ENCODE measurements around the gene LYPD8. TPM values are rescaled to one million over a fixed set of nuclear protein-coding genes. Genes with fewer than 3 reads are reported as not detected.

The LYPD8 gene
- total RNA-seq, 1 experiment from 2014 or later, result not detected

DNA sequence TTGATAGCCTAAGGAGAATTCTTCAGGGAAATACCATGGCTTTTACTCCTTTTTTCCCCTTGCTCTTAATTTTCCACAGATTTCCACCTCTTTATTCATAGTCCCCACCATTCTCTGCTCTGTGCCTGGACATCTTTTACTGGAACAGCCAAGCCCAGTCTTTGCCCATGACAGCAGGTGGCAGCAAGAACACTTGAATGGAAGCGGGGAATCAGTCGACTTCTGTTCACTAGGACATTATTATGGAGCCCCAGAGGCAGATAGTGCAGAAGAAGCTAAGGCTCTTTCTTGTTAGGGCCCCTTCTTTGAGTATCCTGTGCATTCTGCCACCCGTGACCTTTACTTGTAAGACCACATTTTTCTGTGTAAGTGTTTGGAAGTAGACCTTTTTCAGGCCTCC is 59.3 kb downstream of the LYPD8 start:
- H3K9me3 Mint-ChIP-seq (ENCODE audit: unreplicated experiment), result peaks cover 19% of the 10 kb centered on the region
- H3K27me3 ChIP-seq (replicated peaks; ENCODE audit: control insufficient read depth, insufficient read depth, low read length), result no peaks in the 10 kb centered on the region
- H3K36me3 Mint-ChIP-seq (ENCODE audit: insufficient read depth, unreplicated experiment), result no peaks in the 10 kb centered on the region
- no peaks in the 10 kb centered on the region for H3K4me1 ChIP-seq
- ChIA-PET CTCF (no interaction called here), POLR2A (no interaction called here)
- BruUV-seq (replicated peaks), result no TSS peak
- H3K36me3 ChIP-seq (ENCODE audit: control insufficient read depth, insufficient read depth, low read length), result no peaks in the 10 kb centered on the region
- DNase-seq, result peak; percentile 26 to 38
- no peak overlapping the region for H3K27ac Mint-ChIP-seq (ENCODE audit: unreplicated experiment)
- H3K27me3 Mint-ChIP-seq (ENCODE audit: insufficient read depth, unreplicated experiment), result no peaks in the 10 kb centered on the region
- no peak overlapping the region for H3K4me3 Mint-ChIP-seq (ENCODE audit: unreplicated experiment)
- H3K9me3 ChIP-seq, result no peaks in the 10 kb centered on the region
- no peak overlapping the region for H3K4me3 ChIP-seq (ENCODE audit: low read depth, low read length)
- intact Hi-C loops (cut with micrococcal nuclease; ENCODE audit: unreplicated experiment), result loop anchor here (1.0 to 2.0 kb wide), 2 partner anchors 77 to 111 kb away; no protein-coding TSS in a partner anchor
- H3K4me1 Mint-ChIP-seq (ENCODE audit: low read depth, unreplicated experiment), result no peaks in the 10 kb centered on the region
- TF ChIP-seq, protein P1, sequence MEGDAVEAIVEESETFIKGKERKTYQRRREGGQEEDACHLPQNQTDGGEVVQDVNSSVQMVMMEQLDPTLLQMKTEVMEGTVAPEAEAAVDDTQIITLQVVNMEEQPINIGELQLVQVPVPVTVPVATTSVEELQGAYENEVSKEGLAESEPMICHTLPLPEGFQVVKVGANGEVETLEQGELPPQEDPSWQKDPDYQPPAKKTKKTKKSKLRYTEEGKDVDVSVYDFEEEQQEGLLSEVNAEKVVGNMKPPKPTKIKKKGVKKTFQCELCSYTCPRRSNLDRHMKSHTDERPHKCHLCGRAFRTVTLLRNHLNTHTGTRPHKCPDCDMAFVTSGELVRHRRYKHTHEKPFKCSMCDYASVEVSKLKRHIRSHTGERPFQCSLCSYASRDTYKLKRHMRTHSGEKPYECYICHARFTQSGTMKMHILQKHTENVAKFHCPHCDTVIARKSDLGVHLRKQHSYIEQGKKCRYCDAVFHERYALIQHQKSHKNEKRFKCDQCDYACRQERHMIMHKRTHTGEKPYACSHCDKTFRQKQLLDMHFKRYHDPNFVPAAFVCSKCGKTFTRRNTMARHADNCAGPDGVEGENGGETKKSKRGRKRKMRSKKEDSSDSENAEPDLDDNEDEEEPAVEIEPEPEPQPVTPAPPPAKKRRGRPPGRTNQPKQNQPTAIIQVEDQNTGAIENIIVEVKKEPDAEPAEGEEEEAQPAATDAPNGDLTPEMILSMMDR (IDR thresholded peaks at IDR 0.05; ENCODE audit: insufficient read depth in 1 of 2, low read depth in 1 of 2, low read length in 1 of 2, severe bottlenecking in 1 of 2, unreplicated experiment in 1 of 2), result peak in 1 of 2 experiments; percentile 38

DNA sequence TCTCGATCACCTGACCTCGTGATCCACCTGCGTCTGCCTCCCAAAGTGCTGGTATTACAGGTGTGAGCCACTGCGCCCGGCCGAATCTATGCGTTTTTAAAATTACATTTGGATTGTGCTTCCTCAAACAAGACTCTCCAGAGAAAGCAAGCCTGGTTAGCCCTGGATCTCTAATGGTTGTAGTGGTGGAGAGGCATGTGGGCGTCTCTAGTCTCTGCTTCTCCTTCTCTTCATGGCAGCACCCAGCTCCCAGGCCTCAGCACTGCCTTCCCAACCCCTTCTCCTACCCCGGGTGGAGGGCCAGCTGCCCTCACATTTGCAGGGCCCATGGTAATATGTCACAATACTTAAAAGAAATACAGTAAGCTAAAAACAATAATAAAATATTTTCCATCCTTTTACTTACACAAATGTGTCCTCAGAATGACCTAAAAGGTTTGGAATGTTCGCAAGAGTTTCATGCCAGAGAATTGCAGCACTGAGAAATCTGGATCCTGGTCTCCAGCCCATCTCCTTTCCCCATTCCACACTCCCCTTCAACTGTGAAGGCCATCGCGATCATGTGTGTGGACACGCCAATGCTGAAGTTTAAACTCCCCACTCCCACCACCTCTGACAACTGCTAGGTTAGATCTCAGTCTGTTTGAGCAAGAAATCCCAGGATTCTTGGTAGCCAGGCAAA is 60.0 kb downstream of the LYPD8 start:
- TF ChIP-seq, protein P1 (IDR thresholded peaks at IDR 0.05; ENCODE audit: insufficient read depth in 1 of 2, low read depth in 1 of 2, low read length in 1 of 2, severe bottlenecking in 1 of 2, unreplicated experiment in 1 of 2), result no peak
- intact Hi-C loops (cut with micrococcal nuclease; ENCODE audit: unreplicated experiment), result loop anchor here (1.0 to 2.0 kb wide), 2 partner anchors 77 to 112 kb away; no protein-coding TSS in a partner anchor

GRCh38 chr1:248691567-248692155 is 63.9 kb downstream of the LYPD8 start:
- H3K27me3 ChIP-seq (replicated peaks; ENCODE audit: control insufficient read depth, insufficient read depth, low read length), result no peaks in the 10 kb centered on the region
- H3K4me3 ChIP-seq (ENCODE audit: low read depth, low read length), result no peak overlapping the region
- BruUV-seq (replicated peaks), result no TSS peak
- H3K36me3 ChIP-seq (ENCODE audit: control insufficient read depth, insufficient read depth, low read length), result no peaks in the 10 kb centered on the region
- DNase-seq, result no peak
- Mint-ChIP-seq H3K27me3 (ENCODE audit: insufficient read depth, unreplicated experiment) (no peaks in the 10 kb centered on the region), H3K36me3 (ENCODE audit: insufficient read depth, unreplicated experiment) (no peaks in the 10 kb centered on the region), H3K27ac (ENCODE audit: unreplicated experiment) (no peak overlapping the region), H3K9me3 (ENCODE audit: unreplicated experiment) (peaks cover 27% of the 10 kb centered on the region), H3K4me1 (ENCODE audit: low read depth, unreplicated experiment) (no peaks in the 10 kb centered on the region), H3K4me3 (ENCODE audit: unreplicated experiment) (no peak overlapping the region)
- TF ChIP-seq, protein P1 (IDR thresholded peaks at IDR 0.05; ENCODE audit: insufficient read depth in 1 of 2, low read depth in 1 of 2, low read length in 1 of 2, severe bottlenecking in 1 of 2, unreplicated experiment in 1 of 2), result no peak
- CTCF ChIA-PET, result no interaction called here
- intact Hi-C loops (cut with micrococcal nuclease; ENCODE audit: unreplicated experiment), result no loop called here
- no peaks in the 10 kb centered on the region for H3K4me1 ChIP-seq
- no peaks in the 10 kb centered on the region for H3K9me3 ChIP-seq
- POLR2A ChIA-PET, result no interaction called here

More for the DNA sequence above, 60.0 kb downstream of the LYPD8 start:
- BruUV-seq (replicated peaks), result no TSS peak
- DNase-seq, result no peak
- H3K36me3 ChIP-seq (ENCODE audit: control insufficient read depth, insufficient read depth, low read length), result no peaks in the 10 kb centered on the region
- Mint-ChIP-seq H3K36me3 (ENCODE audit: insufficient read depth, unreplicated experiment) (no peaks in the 10 kb centered on the region), H3K4me3 (ENCODE audit: unreplicated experiment) (no peak overlapping the region), H3K4me1 (ENCODE audit: low read depth, unreplicated experiment) (no peaks in the 10 kb centered on the region), H3K27ac (ENCODE audit: unreplicated experiment) (no peak overlapping the region), H3K27me3 (ENCODE audit: insufficient read depth, unreplicated experiment) (no peaks in the 10 kb centered on the region), H3K9me3 (ENCODE audit: unreplicated experiment) (peaks cover 19% of the 10 kb centered on the region)
- ChIA-PET POLR2A (no interaction called here), CTCF (interaction anchor here (0.7 kb wide), 1 partner anchor 89 kb away, joined by 3 read pairs; no protein-coding TSS in a partner anchor)
- no peak overlapping the region for H3K4me3 ChIP-seq (ENCODE audit: low read depth, low read length)
- no peaks in the 10 kb centered on the region for H3K9me3 ChIP-seq
- no peaks in the 10 kb centered on the region for H3K27me3 ChIP-seq (replicated peaks; ENCODE audit: control insufficient read depth, insufficient read depth, low read length)
- no peaks in the 10 kb centered on the region for H3K4me1 ChIP-seq

Other genes starting within 250 kb of the LYPD8 start
- gene OR2G6, start 247.7 kb downstream of the LYPD8 start, total RNA-seq (2022), result not detected in 2 replicates
- not detected in 2 replicates for gene OR2T29, start 193.0 kb downstream of the LYPD8 start, total RNA-seq (2022)
- gene OR2T34, start 181.0 kb downstream of the LYPD8 start, total RNA-seq (2022), result not detected in 2 replicates
- gene OR2T10, start 158.1 kb downstream of the LYPD8 start, total RNA-seq (2022), result not detected in 2 replicates
- not detected in 2 replicates for gene OR2T11, start 120.7 kb downstream of the LYPD8 start, total RNA-seq (2022)
- not detected in 2 replicates for gene OR2T35, start 110.5 kb downstream of the LYPD8 start, total RNA-seq (2022)
- gene OR2T27, start 100.2 kb downstream of the LYPD8 start, total RNA-seq (2022), result not detected in 2 replicates
- not detected in 2 replicates for gene OR14I1, start 53.0 kb downstream of the LYPD8 start, total RNA-seq (2022)
- 21.3 and 22.4 TPM in 2 replicates for gene SH3BP5L, start 70.2 kb upstream of the LYPD8 start, total RNA-seq (2022)
- gene ZNF672, start 82.5 kb upstream of the LYPD8 start, total RNA-seq (2022), result 27.3 and 29.1 TPM in 2 replicates
- 48.5 and 58.4 TPM in 2 replicates for gene ZNF692, start 103.3 kb upstream of the LYPD8 start, total RNA-seq (2022)
- gene PGBD2, start 150.5 kb upstream of the LYPD8 start, total RNA-seq (2022), result 6.7 and 7.0 TPM in 2 replicates

Measured in Caco-2 (cell line).